A673 (cell line): Measurements from ENCODE around the gene DOCK10. TPM values are rescaled to one million over a fixed set of nuclear protein-coding genes. Genes with fewer than 3 reads are reported as not detected.

Source experiments
- BruUV-seq: library from RNA; stranded (reverse); fragments of 400-500 nt; replicated peaks from 2 replicates; lab custom pipeline; 2021; lab: Mats Ljungman, UMichigan
- CTCF ChIA-PET: fragments of 300-600 bp; sonication (Branson Sonifier 250); formaldehyde crosslinking; loops from one replicate; lab custom pipeline; 2022; ENCODE audit warnings: antibody characterized with exemption; lab: Charles Lee
- POLR2A ChIA-PET: fragments of 300-600 bp; sonication (Branson Sonifier 250); formaldehyde crosslinking; loops from one replicate; lab custom pipeline; 2022; ENCODE audit warnings: antibody characterized with exemption; ENCODE audit not compliant: low non-redundant PET; lab: Charles Lee
- DNase-seq: peaks from one replicate; pipeline ENCODE4 v3.0.0-alpha.2; 2015; ENCODE audit warnings: low spot score
- H3K27ac ChIP-seq: fragments of 200-600 bp; sonication (generic); 2 replicates; pipeline ENCODE4 v1.5.1; 2016; ENCODE audit warnings: mixed run types, low read depth, mild to moderate bottlenecking, mixed read lengths, antibody characterized with exemption, low read length; ENCODE audit not compliant: poor library complexity, severe bottlenecking
- H3K27me3 ChIP-seq: fragments of 200-600 bp; sonication (generic); replicated peaks from 2 replicates; pipeline ENCODE4 v1.6.1; 2017; ENCODE audit warnings: mixed run types, low read depth, mild to moderate bottlenecking, mixed read lengths, antibody characterized with exemption, low read length; ENCODE audit not compliant: insufficient read depth, poor library complexity
- H3K36me3 ChIP-seq: fragments of 200-600 bp; sonication (generic); 2 replicates; pipeline ENCODE4 v1.6.1; 2016; ENCODE audit warnings: mixed run types, mild to moderate bottlenecking, mixed read lengths, antibody characterized with exemption, low read length; ENCODE audit not compliant: insufficient read depth, poor library complexity, severe bottlenecking
- H3K4me1 ChIP-seq: fragments of 200-600 bp; sonication (generic); 2 replicates; pipeline ENCODE4 v1.6.1; 2017; ENCODE audit warnings: mixed run types, mild to moderate bottlenecking, mixed read lengths, antibody characterized with exemption, low read length; ENCODE audit not compliant: insufficient read depth, poor library complexity, severe bottlenecking
- H3K4me3 ChIP-seq: fragments of 200-600 bp; sonication (generic); 2 replicates; pipeline ENCODE4 v1.5.1; 2016; ENCODE audit warnings: low read depth, mixed run types, mild to moderate bottlenecking, mixed read lengths, low read length; ENCODE audit not compliant: poor library complexity, severe bottlenecking
- H3K9me3 ChIP-seq: fragments of 200-600 bp; sonication (generic); 2 replicates; pipeline ENCODE4 v1.6.1; 2016; ENCODE audit warnings: mixed run types, low read depth, mild to moderate bottlenecking, mixed read lengths, antibody characterized with exemption, low read length; ENCODE audit not compliant: poor library complexity, severe bottlenecking
- CTCF ChIP-seq: fragments of 300-800, 200-600 bp; sonication (generic); conservative IDR thresholded peaks from 2 replicates; pipeline ENCODE4 v1.5.1; 2017; ENCODE audit warnings: low read depth, mild to moderate bottlenecking, antibody characterized with exemption, low read length, moderate library complexity, mixed read lengths
- EZH2 ChIP-seq: fragments of 200-600 bp; sonication (generic); IDR thresholded peaks from 2 replicates; pipeline ENCODE4 v1.6.1; 2017; ENCODE audit warnings: borderline replicate concordance, low read depth, mild to moderate bottlenecking, mixed read lengths, antibody characterized with exemption, low read length; ENCODE audit not compliant: poor library complexity, severe bottlenecking
- intact Hi-C: fragments of 100-400 bp; cut with micrococcal nuclease; formaldehyde crosslinking; loops from one replicate; pipeline ENCODE4 v1.10.0; 2022; ENCODE audit not compliant: unreplicated experiment
- total RNA-seq: library from RNA; stranded (reverse); gene quantifications from 2 replicates; pipeline ENCODE4 v1.2.3, GENCODE V29; 2021

Gene DOCK10
- total RNA-seq, 1 experiment from 2014 or later, result 5.1 TPM

GRCh38 chr2:225030203-225030602 is 12.1 kb downstream of the DOCK10 start:
- TF ChIP-seq CTCF (no peak), EZH2 (no peak)
- Histone ChIP-seq H3K27ac (no peak overlapping the region), H3K4me3 (no peak overlapping the region), H3K9me3 (no peaks in the 10 kb centered on the region), H3K4me1 (no peaks in the 10 kb centered on the region), H3K27me3 (no peaks in the 10 kb centered on the region), H3K36me3 (no peaks in the 10 kb centered on the region)
- intact Hi-C loops, result no loop called here
- no TSS peak for BruUV-seq
- ChIA-PET POLR2A (no interaction called here), CTCF (no interaction called here)
- DNase-seq, result no peak

- Histone ChIP-seq H3K36me3 (no peaks in the 10 kb centered on the region), H3K27me3 (no peaks in the 10 kb centered on the region), H3K27ac (no peak overlapping the region), H3K9me3 (no peaks in the 10 kb centered on the region), H3K4me3 (no peak overlapping the region), H3K4me1 (no peaks in the 10 kb centered on the region)
- intact Hi-C loops, result no loop called here
- CTCF ChIA-PET, result no interaction called here
- DNase-seq, result no peak
- BruUV-seq, result no TSS peak
- POLR2A ChIA-PET, result no interaction called here
- no peak for TF ChIP-seq CTCF
- TF ChIP-seq EZH2, result no peak
Observed at GRCh38 chr2:225028572-225028971, 13.7 kb downstream of the DOCK10 start.

- no peak overlapping the region for H3K27ac ChIP-seq
- POLR2A ChIA-PET, result no interaction called here
- DNase-seq, result no peak
- intact Hi-C loops, result no loop called here
- no peaks in the 10 kb centered on the region for H3K27me3 ChIP-seq
- TF ChIP-seq EZH2, result no peak
- no peak for TF ChIP-seq CTCF
- BruUV-seq, result no TSS peak
- CTCF ChIA-PET, result no interaction called here
- H3K4me3 ChIP-seq, result no peak overlapping the region
- no peaks in the 10 kb centered on the region for H3K9me3 ChIP-seq
- no peaks in the 10 kb centered on the region for H3K36me3 ChIP-seq
- H3K4me1 ChIP-seq, result no peaks in the 10 kb centered on the region
Observed at GRCh38 chr2:225027061-225027762, 15.1 kb downstream of the DOCK10 start.
